Ectodermal cell (in vitro differentiated cells): ENCODE results near the gene NR3C1.

Experiments used
- H3K27ac ChIP-seq: 2 replicates; pipeline ENCODE4 v1.7.0; 2013; ENCODE audit warnings: mild to moderate bottlenecking, low read depth, low read length; ENCODE audit not compliant: insufficient read depth, poor library complexity, severe bottlenecking
- H3K27me3 ChIP-seq: 2 replicates; pipeline ENCODE4 v1.7.0; 2013; ENCODE audit warnings: mild to moderate bottlenecking, low read length; ENCODE audit not compliant: insufficient read depth, control insufficient read depth, poor library complexity, severe bottlenecking
- H3K36me3 ChIP-seq: one replicate; pipeline ENCODE4 v1.7.0; 2013; ENCODE audit warnings: low read length; ENCODE audit not compliant: control insufficient read depth, insufficient read depth
- H3K4me1 ChIP-seq: one replicate; pipeline ENCODE4 v1.7.0; 2013; ENCODE audit warnings: low read length; ENCODE audit not compliant: control insufficient read depth, insufficient read depth
- H3K4me3 ChIP-seq: 2 replicates; pipeline ENCODE4 v1.7.0; 2013; ENCODE audit warnings: low read depth, low read length, control low read depth; ENCODE audit not compliant: insufficient read depth
- H3K9me3 ChIP-seq: 2 replicates; pipeline ENCODE4 v1.7.0; 2013; ENCODE audit warnings: mild to moderate bottlenecking, low read length, moderate library complexity; ENCODE audit not compliant: control insufficient read depth
- WGBS, 2 experiments: methylation state at CpG; one replicate each; pipeline ENCODE4 v1.1.7; 2013; ENCODE audit warnings: missing lambda C conversion rate in 2 of 2; 5-methylcytosine and 5-hydroxymethylcytosine counted together

Gene NR3C1

GRCh38 chr5:143406408-143406807 lies 2.9 kb upstream of the NR3C1 start:
- 100% methylated on average over 1 of the region's 1 CpG for WGBS, 2 experiments
- H3K36me3 ChIP-seq, result no peaks in the 10 kb centered on the region
- peaks cover 42% of the 10 kb centered on the region for H3K27me3 ChIP-seq
- H3K4me3 ChIP-seq, result no peak overlapping the region
- H3K27ac ChIP-seq, result no peak overlapping the region
- no peaks in the 10 kb centered on the region for H3K4me1 ChIP-seq
- H3K9me3 ChIP-seq, result no peaks in the 10 kb centered on the region

DNA sequence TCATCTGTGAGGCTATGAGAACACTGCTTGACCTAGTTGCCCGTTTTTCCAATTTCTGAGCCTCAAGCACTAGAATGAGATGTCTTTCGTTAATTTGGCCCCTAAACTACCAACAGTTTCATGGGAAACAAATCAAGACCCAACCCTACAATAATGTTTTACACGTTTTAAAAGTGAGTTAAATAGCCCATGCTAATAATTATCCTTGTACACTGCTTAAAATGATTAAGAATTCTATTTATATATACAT lies 2.3 kb upstream of the NR3C1 start:
- H3K27ac ChIP-seq, result no peak overlapping the region
- no peaks in the 10 kb centered on the region for H3K4me1 ChIP-seq
- no peaks in the 10 kb centered on the region for H3K36me3 ChIP-seq
- H3K4me3 ChIP-seq, result peak overlapping the region; percentile 60
- H3K9me3 ChIP-seq, result no peaks in the 10 kb centered on the region
- 86 to 92% methylated on average over 2 to 3 of the region's 3 CpGs for WGBS, 2 experiments
- H3K27me3 ChIP-seq, result peaks cover 48% of the 10 kb centered on the region

DNA sequence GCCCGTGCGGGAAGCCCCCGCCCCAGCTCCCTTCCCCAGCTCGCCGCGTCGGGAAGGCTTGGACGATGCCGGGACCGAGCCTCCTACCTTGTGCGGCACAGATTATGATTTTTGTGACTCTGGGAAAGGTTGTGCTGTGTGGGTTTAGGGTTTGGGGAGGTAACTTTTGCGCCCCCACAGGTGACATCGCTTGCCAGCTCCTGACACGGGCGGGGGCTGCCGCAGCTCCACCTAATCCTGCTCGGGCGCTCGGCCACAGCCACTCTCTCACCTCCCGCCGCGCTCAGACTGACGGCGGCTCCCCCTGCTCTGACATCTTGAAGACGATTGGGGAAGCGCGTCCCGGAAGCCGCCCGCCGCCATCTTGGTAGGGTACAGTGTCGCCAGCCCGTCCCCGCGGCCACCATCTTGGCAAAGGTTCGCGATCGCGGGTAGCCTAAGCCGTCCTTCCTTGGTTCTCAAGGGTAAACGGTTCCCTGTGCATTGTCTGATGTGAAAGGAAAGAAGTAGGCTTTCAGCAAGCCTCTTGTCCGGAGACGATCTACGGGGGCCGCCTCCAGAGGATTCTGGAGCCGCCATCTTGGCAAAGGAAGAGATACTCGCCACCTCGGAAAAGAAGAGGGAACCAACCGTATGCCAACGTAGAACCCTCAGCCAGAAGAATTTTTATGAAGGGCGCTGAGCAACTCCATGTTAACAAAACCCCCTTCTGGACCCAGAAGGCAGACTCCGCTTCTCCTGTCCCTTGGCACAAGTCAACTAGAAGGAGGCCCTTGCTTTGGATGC lies 1.8 kb upstream of the NR3C1 start:
- Histone ChIP-seq H3K27me3 (peaks cover 53% of the 10 kb centered on the region), H3K9me3 (no peaks in the 10 kb centered on the region), H3K27ac (no peak overlapping the region), H3K4me1 (no peaks in the 10 kb centered on the region), H3K36me3 (no peaks in the 10 kb centered on the region), H3K4me3 (peak overlapping the region; percentile 60)
- WGBS, 2 experiments, result 6% methylated on average over 52 of the region's 52 CpGs

- H3K4me1 ChIP-seq, result no peaks in the 10 kb centered on the region
- H3K27me3 ChIP-seq, result peaks cover 61% of the 10 kb centered on the region
- no peaks in the 10 kb centered on the region for H3K36me3 ChIP-seq
- H3K4me3 ChIP-seq, result peak overlapping the region; percentile 60
- WGBS, 2 experiments, result 0% methylated on average over 35 to 41 of the region's 41 CpGs
- no peaks in the 10 kb centered on the region for H3K9me3 ChIP-seq
- H3K27ac ChIP-seq, result no peak overlapping the region
These were observed 1.1 kb upstream of the NR3C1 start for GRCh38 chr5:143404416-143405062.

DNA sequence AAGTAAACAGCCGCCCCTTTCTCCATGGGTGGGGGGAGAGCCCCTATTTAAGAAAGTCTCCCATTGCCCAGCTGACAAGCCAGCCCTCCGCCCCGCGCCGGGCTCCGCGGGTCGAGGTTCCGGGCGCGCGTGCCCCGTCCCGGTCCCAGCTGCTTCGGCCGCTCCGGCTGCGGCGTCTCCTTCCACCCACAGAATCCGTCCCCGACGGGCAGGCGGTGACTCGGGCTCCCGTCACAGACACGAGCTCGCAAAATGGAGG lies 223 bp downstream of the NR3C1 start:
- Histone ChIP-seq H3K4me1 (no peaks in the 10 kb centered on the region), H3K9me3 (no peaks in the 10 kb centered on the region), H3K27me3 (peaks cover 63% of the 10 kb centered on the region), H3K4me3 (peak overlapping the region; percentile 54), H3K36me3 (no peaks in the 10 kb centered on the region), H3K27ac (no peak overlapping the region)
- 0% methylated on average over 27 of the region's 27 CpGs for WGBS, 2 experiments

GRCh38 chr5:143402553-143403333 lies 743 bp downstream of the NR3C1 start:
- 0% methylated on average over 80 of the region's 80 CpGs for WGBS, 2 experiments
- H3K36me3 ChIP-seq, result no peaks in the 10 kb centered on the region
- H3K9me3 ChIP-seq, result no peaks in the 10 kb centered on the region
- H3K4me3 ChIP-seq, result peak overlapping the region; percentile 54
- no peak overlapping the region for H3K27ac ChIP-seq
- peaks cover 63% of the 10 kb centered on the region for H3K27me3 ChIP-seq
- H3K4me1 ChIP-seq, result no peaks in the 10 kb centered on the region

- no peaks in the 10 kb centered on the region for H3K4me1 ChIP-seq
- peaks cover 63% of the 10 kb centered on the region for H3K27me3 ChIP-seq
- H3K27ac ChIP-seq, result no peak overlapping the region
- no peaks in the 10 kb centered on the region for H3K36me3 ChIP-seq
- peak overlapping the region; percentile 54 for H3K4me3 ChIP-seq
- 12 to 13% methylated on average over 20 of the region's 20 CpGs for WGBS, 2 experiments
- H3K9me3 ChIP-seq, result no peaks in the 10 kb centered on the region
These were observed 1.4 kb downstream of the NR3C1 start for GRCh38 chr5:143402017-143402552.

GRCh38 chr5:143401227-143402016 lies 2.1 kb downstream of the NR3C1 start:
- no peaks in the 10 kb centered on the region for H3K9me3 ChIP-seq
- H3K27ac ChIP-seq, result no peak overlapping the region
- H3K4me1 ChIP-seq, result no peaks in the 10 kb centered on the region
- H3K36me3 ChIP-seq, result no peaks in the 10 kb centered on the region
- 80 to 82% methylated on average over 10 of the region's 10 CpGs for WGBS, 2 experiments
- H3K4me3 ChIP-seq, result no peak overlapping the region
- peaks cover 63% of the 10 kb centered on the region for H3K27me3 ChIP-seq

- no peak overlapping the region for H3K4me3 ChIP-seq
- no peaks in the 10 kb centered on the region for H3K36me3 ChIP-seq
- peaks cover 63% of the 10 kb centered on the region for H3K27me3 ChIP-seq
- H3K4me1 ChIP-seq, result no peaks in the 10 kb centered on the region
- WGBS, 2 experiments, result 72 to 77% methylated on average over 10 of the region's 10 CpGs
- no peak overlapping the region for H3K27ac ChIP-seq
- no peaks in the 10 kb centered on the region for H3K9me3 ChIP-seq
These were observed 2.8 kb downstream of the NR3C1 start for GRCh38 chr5:143400541-143401226.
